Ascending aorta (tissue), 2 donors: ENCODE results near the gene RBPJ. TPM values are rescaled to one million over a fixed set of nuclear protein-coding genes. Genes with fewer than 3 reads are reported as not detected.

Source experiments
- DNase-seq, 2 donors: peaks; one replicate each; pipeline ENCODE4 v3.0.0-alpha.2; 2019; ENCODE audit warnings: low spot score in 2 of 2
- H3K27ac ChIP-seq, 2 donors: fragments of 200-600 bp; sonication (generic); one replicate each; pipeline ENCODE4 v1.5.1; 2016 to 2017; ENCODE audit warnings: mild to moderate bottlenecking in 1 of 2
- H3K27me3 ChIP-seq: fragments of 200-600 bp; sonication (generic); one replicate; pipeline ENCODE4 v1.5.1; 2017
- H3K36me3 ChIP-seq, 2 donors: fragments of 200-600 bp; sonication (generic); one replicate each; pipeline ENCODE4 v1.5.1; 2016
- H3K4me1 ChIP-seq, 2 donors: fragments of 200-600 bp; sonication (generic); one replicate each; pipeline ENCODE4 v1.5.1; 2016 to 2017; ENCODE audit warnings: mild to moderate bottlenecking in 1 of 2
- H3K4me3 ChIP-seq, 2 donors: fragments of 200-600 bp; sonication (generic); one replicate each; pipeline ENCODE4 v1.5.1; 2016 to 2017; ENCODE audit warnings: mild to moderate bottlenecking in 1 of 2
- H3K9me3 ChIP-seq, 2 donors: fragments of 200-600 bp; sonication (generic); one replicate each; pipeline ENCODE4 v1.5.1; 2016
- intact Hi-C: fragments of 100-400 bp; cut with DNase I; formaldehyde crosslinking; loops from one replicate; pipeline ENCODE4 v1.15.1; 2023
- total RNA-seq: library from RNA; depleted of rRNA; stranded (reverse); fragments of >200 nt; gene quantifications from one replicate; pipeline ENCODE4 v1.1.0, GENCODE V29; 2016
- TF ChIP-seq, protein P1 (sequence below), 3 experiments: fragments of 200-600 bp in 2 of 3; fragments of 450-650 bp in 1 of 3; sonication (generic) in 2 of 3; IDR thresholded peaks; one replicate each; pipeline ENCODE4 v1.5.1; 2016 to 2019; ENCODE audit warnings: antibody characterized with exemption in 3 of 3, mild to moderate bottlenecking in 1 of 3, moderate library complexity in 1 of 3

Gene RBPJ
- total RNA-seq, 1 donor from 2014 or later = 17.6 TPM

DNA sequence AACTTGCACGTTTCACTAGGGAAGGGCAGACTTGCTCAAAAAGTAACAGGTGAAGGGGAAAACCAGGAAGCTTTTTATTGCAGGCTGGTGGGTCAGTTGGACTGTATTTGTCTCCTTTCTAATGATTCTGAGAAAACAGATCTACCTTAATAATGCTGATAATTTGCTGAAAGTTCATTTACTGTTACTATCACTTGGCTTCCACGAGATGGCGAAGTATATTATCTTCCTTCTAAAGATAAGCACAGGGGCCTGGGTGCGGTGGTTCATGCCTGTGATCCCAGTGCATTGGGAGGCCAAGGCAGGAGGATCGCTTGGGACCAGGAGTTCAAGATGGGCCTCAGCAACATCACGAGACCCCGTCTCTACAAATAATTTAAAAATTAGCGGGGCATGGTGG, 153.1 kb downstream of the RBPJ start:
- intact Hi-C loops = no loop called here
- no peak overlapping the region for H3K27ac ChIP-seq
- no peaks in the 10 kb centered on the region for H3K27me3 ChIP-seq
- TF ChIP-seq, protein P1, sequence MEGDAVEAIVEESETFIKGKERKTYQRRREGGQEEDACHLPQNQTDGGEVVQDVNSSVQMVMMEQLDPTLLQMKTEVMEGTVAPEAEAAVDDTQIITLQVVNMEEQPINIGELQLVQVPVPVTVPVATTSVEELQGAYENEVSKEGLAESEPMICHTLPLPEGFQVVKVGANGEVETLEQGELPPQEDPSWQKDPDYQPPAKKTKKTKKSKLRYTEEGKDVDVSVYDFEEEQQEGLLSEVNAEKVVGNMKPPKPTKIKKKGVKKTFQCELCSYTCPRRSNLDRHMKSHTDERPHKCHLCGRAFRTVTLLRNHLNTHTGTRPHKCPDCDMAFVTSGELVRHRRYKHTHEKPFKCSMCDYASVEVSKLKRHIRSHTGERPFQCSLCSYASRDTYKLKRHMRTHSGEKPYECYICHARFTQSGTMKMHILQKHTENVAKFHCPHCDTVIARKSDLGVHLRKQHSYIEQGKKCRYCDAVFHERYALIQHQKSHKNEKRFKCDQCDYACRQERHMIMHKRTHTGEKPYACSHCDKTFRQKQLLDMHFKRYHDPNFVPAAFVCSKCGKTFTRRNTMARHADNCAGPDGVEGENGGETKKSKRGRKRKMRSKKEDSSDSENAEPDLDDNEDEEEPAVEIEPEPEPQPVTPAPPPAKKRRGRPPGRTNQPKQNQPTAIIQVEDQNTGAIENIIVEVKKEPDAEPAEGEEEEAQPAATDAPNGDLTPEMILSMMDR (IDR thresholded peaks at IDR 0.05) = no peak
- no peaks in the 10 kb centered on the region for H3K36me3 ChIP-seq
- H3K4me1 ChIP-seq = no peaks in the 10 kb centered on the region
- H3K9me3 ChIP-seq = no peaks in the 10 kb centered on the region
- H3K4me3 ChIP-seq = no peak overlapping the region
- DNase-seq = no peak

DNA sequence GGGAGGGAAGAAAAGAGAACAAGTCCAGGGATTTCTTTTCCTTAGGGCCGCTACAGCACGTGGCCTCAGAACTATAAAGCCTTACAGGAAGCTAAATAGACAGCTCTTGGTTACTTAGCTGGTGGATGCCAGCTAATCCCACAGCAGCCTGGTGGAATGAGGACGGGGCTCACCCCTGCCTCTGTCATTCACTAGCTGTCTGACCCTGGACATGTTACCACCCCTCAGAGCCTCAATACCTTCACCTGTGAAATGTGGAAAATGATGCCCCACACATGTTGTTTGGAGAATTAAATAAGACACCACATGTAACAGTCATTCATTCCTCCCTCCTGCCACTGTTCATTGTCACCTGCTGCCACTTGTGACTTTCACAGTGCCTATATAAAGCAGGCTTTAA, 153.7 kb downstream of the RBPJ start:
- Histone ChIP-seq H3K36me3 (no peaks in the 10 kb centered on the region), H3K9me3 (no peaks in the 10 kb centered on the region), H3K27ac (no peak overlapping the region), H3K4me3 (no peak overlapping the region), H3K27me3 (no peaks in the 10 kb centered on the region), H3K4me1 (no peaks in the 10 kb centered on the region)
- no peak for DNase-seq
- TF ChIP-seq, protein P1 (IDR thresholded peaks at IDR 0.05) = no peak
- intact Hi-C loops = no loop called here

DNA sequence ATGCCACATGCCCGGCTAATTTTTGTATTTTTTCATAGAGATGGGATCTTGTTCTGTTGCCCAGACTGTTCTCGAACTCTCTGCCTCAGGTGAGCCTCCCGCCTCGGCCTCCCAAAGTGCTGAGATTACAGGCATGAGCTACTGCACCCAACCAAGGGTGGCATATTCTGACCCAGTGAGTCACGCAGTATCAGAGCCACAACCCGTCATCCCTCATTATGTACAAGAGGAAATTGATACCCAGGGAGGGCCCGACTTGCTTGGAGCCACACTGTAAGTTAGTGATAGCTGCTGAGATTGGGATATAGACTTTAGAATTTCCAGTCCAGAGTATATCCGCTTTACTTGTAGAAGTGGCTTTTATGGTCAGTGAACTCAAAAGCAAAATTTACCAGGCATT, 154.9 kb downstream of the RBPJ start:
- Histone ChIP-seq H3K27ac (no peak overlapping the region), H3K27me3 (no peaks in the 10 kb centered on the region), H3K36me3 (no peaks in the 10 kb centered on the region), H3K9me3 (no peaks in the 10 kb centered on the region), H3K4me1 (no peaks in the 10 kb centered on the region), H3K4me3 (no peak overlapping the region)
- intact Hi-C loops = no loop called here
- DNase-seq = no peak
- TF ChIP-seq, protein P1 (IDR thresholded peaks at IDR 0.05) = no peak

DNA sequence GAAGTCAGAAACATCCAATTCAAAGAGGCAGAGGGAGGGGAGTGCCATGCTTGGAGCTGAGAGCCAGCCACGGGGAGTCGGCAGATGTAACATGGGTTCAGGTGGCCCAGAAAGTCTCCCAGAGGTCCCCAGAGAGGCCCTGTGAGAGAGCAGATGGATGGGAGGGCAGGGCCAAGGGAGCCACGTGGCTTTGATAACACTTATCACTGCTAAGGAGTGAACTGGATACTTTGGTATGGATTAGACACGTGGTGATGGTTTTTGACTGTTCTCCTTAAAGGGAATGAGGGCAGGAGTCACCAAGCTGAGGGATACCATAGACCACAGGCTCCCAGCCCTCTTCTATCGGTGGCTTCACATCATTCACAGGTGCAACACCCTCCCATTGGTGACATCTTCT, 155.7 kb downstream of the RBPJ start:
- H3K27ac ChIP-seq = no peak overlapping the region
- intact Hi-C loops = no loop called here

DNA sequence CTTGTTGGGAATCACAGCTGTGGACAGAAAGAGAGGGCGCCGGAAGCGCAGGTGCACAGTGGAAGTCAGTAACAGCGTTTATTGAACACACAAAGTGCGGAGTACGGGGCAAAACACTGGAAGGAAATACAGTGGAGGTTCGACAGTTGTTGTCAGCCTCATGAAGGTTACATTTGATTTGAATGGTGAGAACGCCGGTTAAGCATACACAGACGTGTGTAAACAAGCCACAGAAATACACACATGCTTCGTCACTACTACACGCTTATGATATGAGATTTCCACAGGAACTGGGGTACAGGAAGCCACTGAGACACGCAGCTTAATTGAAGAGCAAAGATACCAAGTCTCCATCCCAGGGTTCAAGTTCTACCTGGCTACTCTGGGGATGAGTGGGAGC, 157.5 kb downstream of the RBPJ start:
- TF ChIP-seq, protein P1 (IDR thresholded peaks at IDR 0.05) = no peak
- H3K27me3 ChIP-seq = no peaks in the 10 kb centered on the region
- DNase-seq = no peak
- no peaks in the 10 kb centered on the region for H3K4me1 ChIP-seq
- H3K9me3 ChIP-seq = no peaks in the 10 kb centered on the region
- H3K4me3 ChIP-seq = no peak overlapping the region
- no peak overlapping the region for H3K27ac ChIP-seq
- intact Hi-C loops = no loop called here
- H3K36me3 ChIP-seq = no peaks in the 10 kb centered on the region

More for the DNA sequence above, 155.7 kb downstream of the RBPJ start:
- TF ChIP-seq, protein P1 (IDR thresholded peaks at IDR 0.05) = no peak
- no peak for DNase-seq
- Histone ChIP-seq H3K4me3 (no peak overlapping the region), H3K27me3 (no peaks in the 10 kb centered on the region), H3K9me3 (no peaks in the 10 kb centered on the region), H3K4me1 (no peaks in the 10 kb centered on the region), H3K36me3 (no peaks in the 10 kb centered on the region)
